Sigmoid colon (tissue), 7 donors: ENCODE results near the gene ITGA5. TPM values are rescaled to one million over a fixed set of nuclear protein-coding genes. Genes with fewer than 3 reads are reported as not detected.

Experiments used
- DNase-seq: peaks from one replicate; pipeline ENCODE4 v3.0.0-alpha.2; 2019
- H3K27ac ChIP-seq, 4 donors: fragments of 200-600 bp; sonication (generic); one replicate each; pipeline ENCODE4 v1.5.1; 2016 to 2019; ENCODE audit warnings: mild to moderate bottlenecking in 1 of 4
- H3K27me3 ChIP-seq, 3 donors: fragments of 200-600 bp; sonication (generic); one replicate each; pipeline ENCODE4 v1.5.1; 2019; ENCODE audit warnings: mild to moderate bottlenecking in 1 of 3
- H3K36me3 ChIP-seq, 4 donors: fragments of 200-600 bp; sonication (generic); one replicate each; pipeline ENCODE4 v1.5.1; 2016 to 2019
- H3K4me1 ChIP-seq, 4 donors: fragments of 200-600 bp; sonication (generic); one replicate each; pipeline ENCODE4 v1.5.1; 2017 to 2019
- H3K4me3 ChIP-seq, 4 donors: fragments of 200-600 bp; sonication (generic); one replicate each; pipeline ENCODE4 v1.5.1; 2017 to 2019; ENCODE audit warnings: mild to moderate bottlenecking in 2 of 4, moderate library complexity in 1 of 4
- H3K9me3 ChIP-seq, 4 donors: fragments of 200-600 bp in 3 of 4; sonication (generic) in 3 of 4; one replicate each; pipeline versions ENCODE4 v1.5.1 to v1.6.1; 2013 to 2019
- EP300 ChIP-seq, 4 donors: sonication (generic); formaldehyde crosslinking; IDR thresholded peaks; one replicate each; pipeline ENCODE4 v1.6.1; 2017; ENCODE audit warnings: antibody characterized with exemption in 4 of 4
- POLR2A ChIP-seq, 2 donors: fragments of 450-650 bp; IDR thresholded peaks; one replicate each; pipeline ENCODE4 v1.6.1; 2016; ENCODE audit warnings: antibody characterized with exemption in 2 of 2, mild to moderate bottlenecking in 2 of 2, moderate library complexity in 2 of 2
- POLR2AphosphoS5 ChIP-seq, 4 donors: sonication (generic); formaldehyde crosslinking; IDR thresholded peaks; one replicate each; pipeline ENCODE4 v1.6.1; 2017; ENCODE audit warnings: antibody characterized with exemption in 4 of 4
- WGBS, 2 donors: extraction: QIAGEN DNeasy Blood & Tissue Kit; methylation state at CpG; one replicate each; pipeline ENCODE4 v1.1.7; 2013; 5-methylcytosine and 5-hydroxymethylcytosine counted together
- intact Hi-C: fragments of 100-400 bp; cut with DNase I; formaldehyde crosslinking; loops from one replicate; pipeline ENCODE4 v1.15.1; 2023
- polyA plus RNA-seq, 3 donors: library from polyadenylated mRNA; stranded (reverse); fragments of 200-250 nt; gene quantifications; one replicate each; pipeline ENCODE4 v1.2.3, GENCODE V29; 2013
- total RNA-seq, 4 donors: library from RNA; depleted of rRNA; stranded (reverse); fragments of >200 nt; gene quantifications; one replicate each; pipeline ENCODE4 v1.1.0, GENCODE V29; 2016
- TF ChIP-seq, protein P1 (sequence below), 4 experiments: fragments of 450-650 bp in 3 of 4; fragments of 200-600 bp in 1 of 4; IDR thresholded peaks; one replicate each; pipeline ENCODE4 v1.5.1; 2016 to 2019; ENCODE audit warnings: antibody characterized with exemption in 4 of 4, mild to moderate bottlenecking in 3 of 4, moderate library complexity in 2 of 4
- donor health status: healthy with polysubstance abuse.
- donor health status: Bipolar disorder and iron deficiency.
- donor health status: healthy.

Gene ITGA5
- total and polyA plus RNA-seq, 7 donors: 7.4 to 765 (median 200) TPM

DNA sequence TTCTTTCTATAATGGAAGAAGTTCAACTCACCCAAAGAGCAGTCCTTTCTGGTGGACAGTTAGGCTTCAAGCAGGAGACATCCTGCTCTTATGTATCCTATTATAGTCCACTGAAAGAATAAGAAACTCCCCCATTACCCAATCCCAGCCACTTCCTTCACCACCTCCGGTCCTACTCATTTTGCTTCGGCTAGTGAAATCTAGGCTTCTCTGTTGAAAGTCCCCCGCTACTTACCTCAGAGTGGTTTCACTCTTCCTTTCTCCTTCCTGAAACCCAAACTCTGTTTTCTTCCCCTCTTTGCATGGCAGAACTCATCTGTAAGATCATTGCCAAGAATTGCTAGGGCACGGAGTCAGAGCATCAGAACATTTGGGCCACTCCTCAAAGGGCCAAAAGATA is 54.7 kb downstream of the ITGA5 start, which contains the start of gene GPR84:
Gene GPR84 (minus strand): TSS at position 74 of the 400 bp plus-strand sequence. CDS start 635 bp downstream, outside the sequence.
- intact Hi-C loops: loop anchor here (5.0 kb wide), 1 partner anchor 147 kb away; no protein-coding TSS in a partner anchor
- peaks cover 0 to 33% (median 28%) of the 10 kb centered on the region in 4 donors for H3K4me1 ChIP-seq
- no peaks in the 10 kb centered on the region for H3K27me3 ChIP-seq
- TF ChIP-seq EP300 (IDR thresholded peaks at IDR 0.05): no peak
- TF ChIP-seq, protein P1, sequence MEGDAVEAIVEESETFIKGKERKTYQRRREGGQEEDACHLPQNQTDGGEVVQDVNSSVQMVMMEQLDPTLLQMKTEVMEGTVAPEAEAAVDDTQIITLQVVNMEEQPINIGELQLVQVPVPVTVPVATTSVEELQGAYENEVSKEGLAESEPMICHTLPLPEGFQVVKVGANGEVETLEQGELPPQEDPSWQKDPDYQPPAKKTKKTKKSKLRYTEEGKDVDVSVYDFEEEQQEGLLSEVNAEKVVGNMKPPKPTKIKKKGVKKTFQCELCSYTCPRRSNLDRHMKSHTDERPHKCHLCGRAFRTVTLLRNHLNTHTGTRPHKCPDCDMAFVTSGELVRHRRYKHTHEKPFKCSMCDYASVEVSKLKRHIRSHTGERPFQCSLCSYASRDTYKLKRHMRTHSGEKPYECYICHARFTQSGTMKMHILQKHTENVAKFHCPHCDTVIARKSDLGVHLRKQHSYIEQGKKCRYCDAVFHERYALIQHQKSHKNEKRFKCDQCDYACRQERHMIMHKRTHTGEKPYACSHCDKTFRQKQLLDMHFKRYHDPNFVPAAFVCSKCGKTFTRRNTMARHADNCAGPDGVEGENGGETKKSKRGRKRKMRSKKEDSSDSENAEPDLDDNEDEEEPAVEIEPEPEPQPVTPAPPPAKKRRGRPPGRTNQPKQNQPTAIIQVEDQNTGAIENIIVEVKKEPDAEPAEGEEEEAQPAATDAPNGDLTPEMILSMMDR (IDR thresholded peaks at IDR 0.05): no peak
- WGBS, 2 donors: 43 to 71% methylated on average over 4 of the region's 4 CpGs
- H3K36me3 ChIP-seq: no peaks in the 10 kb centered on the region
- DNase-seq: no peak
- no peak within 1 kb of the TSS for H3K4me3 ChIP-seq
- no peak within 1 kb of the TSS for H3K27ac ChIP-seq
- no peaks in the 10 kb centered on the region for H3K9me3 ChIP-seq

DNA sequence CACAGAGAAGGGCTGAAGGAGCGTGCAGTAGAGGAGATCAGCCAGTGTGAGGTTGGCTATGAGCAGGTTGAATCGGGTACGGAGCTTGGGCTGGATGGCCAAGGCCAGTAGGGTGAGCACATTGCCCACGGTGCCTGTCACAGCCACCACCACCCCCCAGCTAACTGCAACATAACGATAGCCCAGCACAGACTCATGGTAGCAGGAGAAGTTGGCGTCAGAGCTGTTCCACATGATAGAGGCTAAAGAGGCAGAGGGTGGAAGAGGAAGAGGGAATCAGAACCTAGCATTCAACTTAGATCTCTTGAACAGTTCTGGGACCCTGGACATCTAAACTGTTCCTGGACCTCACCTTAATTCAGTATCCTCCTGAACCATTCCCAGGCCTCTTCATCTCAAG is 55.4 kb downstream of the ITGA5 start:
- Histone ChIP-seq H3K4me1 (peaks cover 0 to 28% (median 22%) of the 10 kb centered on the region in 4 donors), H3K4me3 (no peak overlapping the region), H3K27me3 (no peaks in the 10 kb centered on the region), H3K36me3 (no peaks in the 10 kb centered on the region), H3K9me3 (no peaks in the 10 kb centered on the region), H3K27ac (no peak overlapping the region)
- intact Hi-C loops: loop anchor here (5.0 kb wide), 1 partner anchor 146 kb away; no protein-coding TSS in a partner anchor
- TF ChIP-seq POLR2AphosphoS5 (IDR thresholded peaks at IDR 0.05) (no peak), EP300 (IDR thresholded peaks at IDR 0.05) (no peak), POLR2A (IDR thresholded peaks at IDR 0.05) (no peak)
- TF ChIP-seq, protein P1 (IDR thresholded peaks at IDR 0.05): no peak
- no peak for DNase-seq
- WGBS, 2 donors: 80 to 83% methylated on average over 6 of the region's 6 CpGs

DNA sequence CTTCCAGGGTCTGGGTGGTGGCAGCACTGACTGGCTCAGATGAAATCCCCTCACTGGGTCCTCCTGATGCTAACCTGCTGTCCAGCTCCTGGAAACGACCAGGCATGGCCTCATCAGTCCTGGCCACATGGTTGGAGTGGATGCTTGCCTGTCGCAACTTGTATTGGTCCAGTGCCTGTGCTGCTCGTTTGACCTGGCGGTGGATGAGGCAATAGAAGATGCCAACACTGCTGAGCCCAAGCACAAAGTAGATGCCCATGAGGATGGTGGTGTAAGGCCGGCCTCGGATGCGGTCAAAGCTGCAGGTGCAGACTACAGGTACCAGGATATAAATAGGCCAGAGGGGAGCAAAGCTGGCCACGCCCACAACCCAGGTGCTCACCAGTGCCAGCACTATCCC is 56.0 kb downstream of the ITGA5 start:
- Histone ChIP-seq H3K9me3 (no peaks in the 10 kb centered on the region), H3K4me1 (peaks cover 0 to 28% (median 23%) of the 10 kb centered on the region in 4 donors), H3K27ac (no peak overlapping the region), H3K4me3 (no peak overlapping the region), H3K27me3 (no peaks in the 10 kb centered on the region), H3K36me3 (no peaks in the 10 kb centered on the region)
- TF ChIP-seq POLR2AphosphoS5 (IDR thresholded peaks at IDR 0.05) (no peak), POLR2A (IDR thresholded peaks at IDR 0.05) (no peak), EP300 (IDR thresholded peaks at IDR 0.05) (no peak)
- TF ChIP-seq, protein P1 (IDR thresholded peaks at IDR 0.05): no peak
- 65 to 85% methylated on average over 8 of the region's 8 CpGs for WGBS, 2 donors
- no peak for DNase-seq
- intact Hi-C loops: loop anchor here (5.0 kb wide), 1 partner anchor 146 kb away; no protein-coding TSS in a partner anchor

DNA sequence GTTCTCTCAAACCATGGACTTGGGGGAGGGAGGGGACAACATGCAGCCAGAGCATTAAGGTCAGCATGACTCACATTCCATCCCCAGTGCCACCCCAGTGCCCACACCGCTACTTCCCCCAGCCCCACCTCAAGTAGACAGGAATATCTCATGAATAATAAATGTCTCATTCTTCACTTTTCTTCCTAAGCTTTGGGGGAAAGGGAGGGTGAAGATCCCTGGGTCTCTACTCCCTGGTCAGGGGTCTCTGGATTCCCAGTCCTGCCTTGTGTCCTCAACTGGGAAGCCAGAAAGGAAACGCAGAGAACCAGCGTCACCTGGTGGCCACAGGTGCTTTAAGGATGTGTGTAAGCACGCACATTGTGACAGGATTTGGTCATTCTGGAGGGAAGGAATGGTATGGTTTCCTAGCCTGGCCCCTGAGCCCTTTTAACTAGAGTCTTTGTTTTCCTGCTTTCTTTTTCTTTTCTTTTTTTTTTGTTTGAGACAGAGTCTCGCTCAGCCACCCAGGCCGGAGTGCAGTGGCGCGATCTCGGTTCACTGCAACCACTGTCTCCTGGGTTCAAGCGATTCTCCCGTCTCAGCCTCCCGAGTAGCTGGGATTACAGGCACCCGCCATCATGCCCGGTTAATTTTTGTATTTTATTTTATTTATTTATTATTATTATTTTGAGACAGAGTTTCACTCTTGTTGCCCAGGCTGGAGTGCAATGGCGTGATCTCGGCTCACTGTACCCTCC is 58.2 kb downstream of the ITGA5 start:
- no peaks in the 10 kb centered on the region for H3K27me3 ChIP-seq

More for the DNA sequence above, 58.2 kb downstream of the ITGA5 start:
- Histone ChIP-seq H3K27ac (peak overlapping the region; percentile 85 to 91 (median 87)), H3K36me3 (no peaks in the 10 kb centered on the region), H3K4me1 (peaks cover 0 to 45% (median 42%) of the 10 kb centered on the region in 4 donors), H3K4me3 (no peak overlapping the region), H3K9me3 (no peaks in the 10 kb centered on the region)
- WGBS, 2 donors: 66 to 71% methylated on average over 16 of the region's 16 CpGs
- DNase-seq: peak; percentile 88
- intact Hi-C loops: loop anchor here (2.0 to 5.0 kb wide), 3 partner anchors 66 to 144 kb away; no protein-coding TSS in a partner anchor
- peak in 2 of 4 donors; percentile 28 to 30 for TF ChIP-seq POLR2AphosphoS5 (IDR thresholded peaks at IDR 0.05)
- TF ChIP-seq, protein P1 (IDR thresholded peaks at IDR 0.05): peak; percentile 86 to 92 (median 90)
- TF ChIP-seq EP300 (IDR thresholded peaks at IDR 0.05): no peak
